ENCODE measurements around the gene RNF138.

DNA sequence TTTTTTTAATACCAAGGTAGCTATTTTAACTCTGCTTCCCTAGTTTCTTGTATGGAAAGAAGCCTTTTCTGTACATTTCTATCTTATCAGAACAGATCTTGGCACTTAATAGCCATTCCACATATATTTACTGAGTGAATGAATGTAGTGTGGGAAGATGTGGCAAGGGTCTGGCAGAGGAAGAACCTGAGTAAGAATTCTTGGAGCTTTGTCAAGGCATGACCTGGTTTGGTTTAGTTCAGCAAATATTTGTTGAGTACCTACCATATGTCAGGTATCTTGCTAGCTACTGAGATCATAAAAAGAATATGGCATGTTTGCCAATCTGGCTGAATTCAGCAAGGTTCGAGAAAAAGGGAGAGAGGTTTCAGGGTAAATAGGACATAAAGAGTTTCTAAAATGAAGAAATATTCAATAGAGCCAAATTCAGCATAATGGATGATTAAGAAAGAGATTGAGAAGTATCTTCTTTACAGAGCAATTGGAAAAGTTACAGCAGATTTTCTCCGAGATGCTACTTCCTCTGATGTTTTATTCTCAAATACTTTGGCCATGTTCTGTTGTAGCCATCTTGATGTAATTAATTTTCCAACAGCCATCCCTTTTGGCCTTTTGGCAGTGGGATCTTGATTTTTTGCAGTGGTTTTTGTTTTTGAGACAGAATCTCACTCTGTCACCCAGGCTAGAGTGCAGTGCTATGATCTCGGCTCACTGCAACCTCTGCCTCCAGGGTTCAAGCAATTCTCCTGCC lies 76.5 kb downstream of the RNF138 start:
- TF ChIP-seq, protein P1, sequence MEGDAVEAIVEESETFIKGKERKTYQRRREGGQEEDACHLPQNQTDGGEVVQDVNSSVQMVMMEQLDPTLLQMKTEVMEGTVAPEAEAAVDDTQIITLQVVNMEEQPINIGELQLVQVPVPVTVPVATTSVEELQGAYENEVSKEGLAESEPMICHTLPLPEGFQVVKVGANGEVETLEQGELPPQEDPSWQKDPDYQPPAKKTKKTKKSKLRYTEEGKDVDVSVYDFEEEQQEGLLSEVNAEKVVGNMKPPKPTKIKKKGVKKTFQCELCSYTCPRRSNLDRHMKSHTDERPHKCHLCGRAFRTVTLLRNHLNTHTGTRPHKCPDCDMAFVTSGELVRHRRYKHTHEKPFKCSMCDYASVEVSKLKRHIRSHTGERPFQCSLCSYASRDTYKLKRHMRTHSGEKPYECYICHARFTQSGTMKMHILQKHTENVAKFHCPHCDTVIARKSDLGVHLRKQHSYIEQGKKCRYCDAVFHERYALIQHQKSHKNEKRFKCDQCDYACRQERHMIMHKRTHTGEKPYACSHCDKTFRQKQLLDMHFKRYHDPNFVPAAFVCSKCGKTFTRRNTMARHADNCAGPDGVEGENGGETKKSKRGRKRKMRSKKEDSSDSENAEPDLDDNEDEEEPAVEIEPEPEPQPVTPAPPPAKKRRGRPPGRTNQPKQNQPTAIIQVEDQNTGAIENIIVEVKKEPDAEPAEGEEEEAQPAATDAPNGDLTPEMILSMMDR (IDR thresholded peaks at IDR 0.05): no peak
- TF ChIP-seq POLR2A (IDR thresholded peaks at IDR 0.05) (no peak), EP300 (IDR thresholded peaks at IDR 0.05; ENCODE audit: low read depth) (no peak), POLR2AphosphoS5 (IDR thresholded peaks at IDR 0.05) (no peak)

Data from transverse colon (tissue), 4 donors.